Activated effector memory CD4-positive, alpha-beta T cell treated with Interleukin-2 at 50 U/mL for 16 hours (primary cell): ENCODE results near the gene ERCC6.

Experiments
- DNase-seq: peaks from one replicate; pipeline ENCODE4 v3.0.0-alpha.2; 2020

Gene ERCC6

DNA sequence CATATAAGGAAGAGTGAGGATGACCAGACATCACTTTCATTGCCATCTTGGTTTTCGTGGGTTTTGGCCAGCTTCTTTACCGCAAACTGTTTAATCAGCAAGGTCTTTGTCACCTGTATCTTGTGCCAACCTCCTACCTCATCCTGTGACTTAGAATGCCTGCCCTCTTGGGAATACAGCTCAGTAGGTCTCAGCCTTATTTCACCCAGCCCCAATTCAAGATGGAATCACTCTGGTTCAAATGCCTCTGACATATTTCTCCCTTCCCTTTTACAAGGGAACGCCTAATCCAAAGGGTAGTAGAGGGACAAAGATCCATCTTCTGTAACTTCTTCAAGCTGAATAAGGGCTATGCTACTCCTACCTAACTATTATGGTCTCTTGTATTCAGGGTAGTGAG, 4.7 kb upstream of the ERCC6 start:
- no peak for DNase-seq

DNA sequence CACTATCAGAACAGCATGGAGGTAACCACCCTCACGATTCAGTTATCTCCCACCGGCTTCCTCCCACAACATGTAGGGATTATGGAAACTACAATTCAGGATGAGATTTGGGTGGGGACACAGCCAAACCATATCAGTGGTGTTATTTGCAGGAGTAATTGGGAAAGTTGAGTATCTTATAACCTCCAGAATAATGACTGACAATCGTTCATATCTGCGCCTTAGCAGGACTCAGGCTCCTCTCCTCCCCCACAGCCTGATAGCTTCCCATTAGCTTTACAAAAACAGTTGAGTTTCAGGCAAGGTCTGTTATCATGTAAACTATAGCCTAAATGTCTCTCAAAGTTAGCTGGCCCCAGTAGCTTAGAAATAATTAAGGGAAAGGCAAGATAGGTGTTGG, 3.4 kb upstream of the ERCC6 start:
- no peak for DNase-seq

DNA sequence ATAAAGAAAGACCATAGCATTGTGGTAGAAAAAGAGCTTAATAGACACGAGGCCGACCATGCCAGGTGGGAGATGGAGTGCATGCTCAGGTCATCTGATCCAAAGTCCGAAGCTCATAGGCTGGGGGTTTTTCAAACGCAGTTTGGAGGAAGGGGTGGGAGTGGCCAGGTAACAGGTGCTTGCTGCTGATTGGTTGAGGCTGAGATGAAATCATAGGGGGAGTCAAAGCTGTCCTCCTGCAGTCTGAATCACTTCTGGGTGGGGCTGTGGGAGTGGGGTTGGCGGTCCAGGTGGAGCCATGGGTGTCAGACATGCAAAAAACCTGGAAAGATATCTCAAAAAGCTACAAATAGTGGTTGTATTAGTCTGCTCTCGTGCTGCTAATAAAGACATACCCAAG, 2.8 kb upstream of the ERCC6 start:
- no peak for DNase-seq

DNA sequence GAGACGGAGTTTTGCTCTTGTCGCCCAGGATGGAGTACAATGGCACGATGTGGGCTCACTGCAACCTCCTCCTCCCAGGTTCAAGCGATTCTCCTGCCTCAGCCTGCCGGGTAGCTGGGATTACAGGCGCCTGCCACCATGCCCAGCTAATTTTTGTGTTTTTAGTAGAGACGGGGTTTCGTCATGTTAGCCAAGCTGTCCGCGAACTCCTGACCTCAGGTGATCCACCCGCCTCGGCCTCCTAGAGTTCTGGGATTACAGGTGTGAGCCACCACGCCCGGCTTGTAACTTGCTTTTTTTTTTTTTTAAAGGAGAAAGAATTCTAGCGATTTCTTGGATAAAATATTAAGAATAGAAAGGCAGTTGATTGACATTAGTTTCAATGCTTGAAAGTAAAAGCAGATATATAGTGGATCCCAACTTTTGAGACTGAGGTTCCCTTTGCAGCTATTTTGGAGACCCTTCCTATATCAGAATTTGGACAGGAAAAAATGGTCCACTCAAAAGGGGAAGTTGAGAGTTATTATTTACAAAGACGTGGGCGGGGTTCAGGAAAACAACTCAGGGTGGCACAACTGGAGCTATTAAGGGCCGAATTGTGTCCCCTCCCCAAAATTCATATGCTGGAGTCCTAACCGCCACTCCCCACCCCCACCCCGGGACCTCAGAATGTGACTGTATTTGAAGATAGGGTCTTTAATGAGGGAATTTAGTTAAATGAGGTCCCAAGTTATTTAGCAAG, 1.3 kb upstream of the ERCC6 start:
- DNase-seq, result no peak

DNA sequence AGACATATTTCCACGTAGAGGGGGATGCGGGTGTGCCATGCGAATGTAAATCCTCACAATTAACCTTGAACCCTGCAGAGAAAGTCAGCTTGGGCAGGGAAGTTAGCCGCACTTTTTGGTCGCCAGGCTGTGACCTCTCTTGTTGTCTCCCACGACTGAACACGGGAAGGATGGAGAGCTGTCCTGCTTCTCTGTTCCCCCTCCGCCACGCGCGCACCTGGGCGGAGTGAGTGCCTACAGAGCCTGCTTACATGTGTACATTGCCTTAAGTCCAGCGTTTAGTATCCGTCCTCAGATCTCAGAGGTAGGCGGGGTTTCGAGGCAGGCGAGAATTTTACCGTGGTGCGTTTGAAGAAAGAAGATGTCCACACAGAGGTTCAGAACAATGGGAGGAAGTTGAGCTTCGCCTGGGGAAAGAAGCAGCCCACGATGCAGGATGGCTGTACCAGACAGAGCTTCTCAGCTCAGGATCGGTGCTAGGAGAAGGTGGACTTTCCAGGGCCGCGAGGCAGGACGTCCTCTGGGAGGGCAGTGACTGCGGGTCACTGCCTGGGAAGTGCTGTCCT, 482 bp upstream of the ERCC6 start:
- DNase-seq, result no peak

DNA sequence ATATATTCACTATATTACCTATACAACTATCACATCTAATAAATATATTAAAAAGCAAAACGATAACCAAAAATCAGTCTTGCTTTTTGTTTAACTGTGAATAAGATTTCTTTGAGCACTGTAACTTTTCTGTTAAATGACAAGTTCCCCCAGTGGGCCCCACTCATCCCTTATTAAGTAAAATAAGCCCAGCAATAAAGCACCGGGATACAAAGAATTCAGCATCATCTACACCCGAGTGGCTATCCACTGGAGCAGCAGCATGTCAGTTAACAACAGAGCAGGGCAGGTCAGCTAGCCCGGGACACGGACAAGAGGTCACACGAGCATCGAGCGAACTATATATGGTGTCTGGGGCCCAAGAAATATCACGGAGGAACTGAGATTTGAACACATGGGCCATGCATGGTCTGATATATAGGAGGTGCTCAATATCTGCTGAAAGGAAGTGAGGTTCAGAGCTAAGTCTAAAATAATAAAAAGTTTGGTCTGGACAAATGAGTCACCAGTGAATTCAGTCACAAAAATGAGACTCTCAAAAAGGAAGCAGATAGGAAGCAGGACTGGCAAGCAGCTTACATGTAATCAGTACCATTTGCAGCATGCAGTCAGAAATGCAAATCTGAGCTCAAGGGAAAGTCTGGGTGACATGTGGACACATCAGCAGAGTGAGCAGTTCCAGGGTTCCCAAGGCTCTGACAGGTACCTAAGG, 4.1 kb downstream of the ERCC6 start:
- no peak for DNase-seq

DNA sequence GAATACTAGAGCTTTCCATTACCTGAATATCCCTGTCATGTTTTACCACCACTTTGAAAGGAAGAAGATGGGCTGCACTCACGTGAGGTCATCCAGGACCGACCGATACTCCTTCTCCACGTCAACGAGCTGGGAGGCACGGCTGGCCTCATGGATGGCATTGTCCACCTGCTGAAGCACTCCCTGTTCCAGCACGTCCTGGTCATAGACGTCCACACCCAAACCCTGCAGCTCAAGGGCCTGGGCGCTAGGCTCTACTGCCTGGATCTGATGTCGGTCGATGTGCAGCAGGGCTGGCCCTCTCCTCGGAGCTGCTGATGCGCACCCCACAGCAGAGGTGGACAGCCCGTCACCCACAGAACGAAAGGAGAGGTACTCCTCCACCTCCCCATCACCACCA, 6.5 kb downstream of the ERCC6 start:
- no peak for DNase-seq

DNA sequence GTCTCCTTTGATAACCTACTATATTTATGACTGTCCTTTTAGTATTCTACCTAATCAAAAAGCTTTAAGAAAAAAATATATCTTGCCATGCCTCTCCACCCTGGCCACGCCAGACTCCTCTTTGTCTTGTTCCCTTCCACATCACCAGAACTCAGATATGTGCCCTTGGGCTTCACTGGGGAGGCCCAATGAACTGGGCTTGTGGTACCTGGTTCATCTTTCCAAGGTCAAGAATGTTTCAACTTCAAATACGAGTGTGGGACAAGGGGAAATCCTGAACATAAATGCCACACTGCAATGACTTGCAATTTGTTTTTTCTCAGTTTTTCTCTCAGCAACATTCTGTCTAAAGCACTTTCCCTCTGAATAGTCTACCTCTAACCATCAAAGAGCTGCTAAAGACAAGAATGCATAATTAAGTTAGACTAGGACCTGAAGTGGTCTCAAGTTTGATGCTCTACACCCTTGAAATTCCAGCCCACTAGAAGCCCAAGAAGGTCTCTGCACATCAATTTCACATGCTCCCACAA, 9.9 kb downstream of the ERCC6 start:
- no peak for DNase-seq

DNA sequence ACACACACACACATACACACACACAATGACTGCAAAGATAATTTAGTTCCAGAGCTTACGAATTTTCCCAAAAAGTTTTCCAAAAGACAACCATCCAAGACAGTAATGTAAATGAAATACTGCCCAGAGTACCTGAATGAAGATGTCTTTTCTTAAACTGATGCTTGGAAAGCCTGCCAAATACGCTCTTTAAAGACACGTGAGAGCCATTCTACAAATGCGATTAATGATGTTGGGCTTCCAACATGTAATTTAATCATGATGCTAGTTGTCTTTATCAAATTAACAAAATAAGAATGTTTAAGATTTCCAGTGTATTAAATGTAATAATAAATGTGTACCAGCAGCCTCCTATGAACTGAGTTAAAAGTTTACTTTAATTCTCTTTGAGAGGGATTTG, 11.1 kb downstream of the ERCC6 start:
- no peak for DNase-seq

DNA sequence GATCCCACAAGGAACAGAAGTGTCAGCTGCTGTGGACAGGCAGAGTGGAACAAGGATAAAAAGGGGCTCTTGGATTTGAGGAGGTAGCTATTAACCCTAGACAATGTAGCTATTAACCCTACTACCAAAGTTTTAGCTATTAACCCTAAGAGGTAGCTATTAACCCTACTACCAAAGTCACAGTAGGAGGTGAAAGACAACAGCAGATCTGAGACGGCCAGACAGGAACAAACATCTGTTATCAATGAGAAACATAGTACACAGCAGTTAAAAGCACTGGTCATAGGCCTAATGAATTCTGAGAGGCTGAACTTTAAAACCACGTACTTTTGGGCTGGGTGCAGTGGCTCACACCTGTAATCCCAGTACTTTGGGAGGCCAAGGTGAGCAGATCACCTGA, 11.9 kb downstream of the ERCC6 start:
- no peak for DNase-seq

DNA sequence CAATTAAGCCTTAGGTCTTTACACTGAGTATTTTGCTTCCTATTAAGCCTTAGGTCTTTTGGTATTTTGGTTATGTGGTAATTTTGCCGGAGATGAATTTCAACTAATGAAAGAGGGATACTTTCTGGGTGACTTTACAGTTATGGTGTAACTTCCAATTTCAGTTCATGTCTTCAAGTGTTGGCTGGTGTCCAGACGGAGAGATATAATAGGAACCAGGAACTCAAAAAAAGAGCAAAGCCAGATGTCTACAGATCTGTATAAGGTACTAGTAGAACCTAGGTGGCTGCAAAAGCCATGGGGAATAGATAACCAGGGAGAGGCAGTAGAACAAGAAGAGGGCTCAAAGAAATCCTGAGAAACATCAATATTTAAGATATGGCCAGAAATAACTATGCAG, 12.3 kb downstream of the ERCC6 start:
- DNase-seq, result no peak

DNA sequence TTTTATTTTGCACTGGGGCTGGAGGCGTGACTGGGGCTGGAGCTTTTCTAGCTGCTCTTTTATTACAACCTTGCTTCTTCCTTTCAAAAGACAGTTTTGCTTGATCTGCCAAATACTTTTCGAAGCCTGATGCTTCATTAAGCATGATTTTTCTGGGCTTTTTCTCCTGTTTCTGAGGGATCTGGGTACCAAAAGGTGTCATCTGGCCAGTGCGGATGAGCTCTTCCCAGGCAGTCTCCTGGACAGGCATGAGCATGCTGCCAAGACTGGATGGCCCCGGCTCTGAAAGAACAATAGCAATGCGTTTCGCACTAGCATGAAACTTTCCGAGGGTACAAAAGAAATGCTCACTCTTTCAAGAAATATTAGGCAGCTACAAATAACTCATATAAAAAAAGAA, 14.4 kb downstream of the ERCC6 start:
- no peak for DNase-seq

DNA sequence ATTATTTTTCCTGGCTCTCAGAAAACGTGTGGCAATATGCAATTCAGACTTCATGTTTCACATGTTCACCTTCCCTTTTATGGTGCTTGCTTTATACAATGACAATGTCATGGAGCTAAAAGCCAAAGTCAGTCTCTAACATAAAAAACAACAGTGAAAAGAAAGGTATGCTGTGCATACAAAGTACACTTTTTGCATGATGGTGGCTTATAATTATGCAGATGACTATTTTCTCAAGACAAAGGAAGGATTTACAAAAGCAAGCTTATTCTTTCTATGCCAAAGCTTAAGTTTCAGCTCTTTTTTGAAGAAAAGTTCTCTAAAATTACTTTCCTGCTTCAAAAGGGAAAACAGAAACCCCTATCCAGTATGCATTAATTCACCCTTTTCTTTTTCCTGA, 15.6 kb downstream of the ERCC6 start:
- DNase-seq, result no peak

DNA sequence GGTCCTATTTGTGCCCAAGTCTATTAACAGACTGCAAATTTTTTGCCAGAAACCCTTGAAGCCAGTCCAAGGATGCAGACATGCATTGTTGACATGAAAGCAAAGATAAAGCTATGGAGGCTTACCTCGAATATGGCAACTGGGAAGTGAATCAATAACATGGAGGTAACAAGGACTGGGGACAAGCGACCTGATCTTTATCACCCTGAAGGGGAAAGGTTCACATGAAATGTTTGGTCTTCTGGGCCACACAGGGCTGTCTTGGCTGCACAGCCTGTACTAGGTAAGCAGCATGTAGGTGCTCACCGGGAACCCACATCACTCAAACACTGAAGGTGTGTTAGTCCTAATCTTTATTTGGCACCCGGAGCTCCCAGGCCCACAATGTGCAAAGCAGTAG, 17.9 kb downstream of the ERCC6 start:
- no peak for DNase-seq

DNA sequence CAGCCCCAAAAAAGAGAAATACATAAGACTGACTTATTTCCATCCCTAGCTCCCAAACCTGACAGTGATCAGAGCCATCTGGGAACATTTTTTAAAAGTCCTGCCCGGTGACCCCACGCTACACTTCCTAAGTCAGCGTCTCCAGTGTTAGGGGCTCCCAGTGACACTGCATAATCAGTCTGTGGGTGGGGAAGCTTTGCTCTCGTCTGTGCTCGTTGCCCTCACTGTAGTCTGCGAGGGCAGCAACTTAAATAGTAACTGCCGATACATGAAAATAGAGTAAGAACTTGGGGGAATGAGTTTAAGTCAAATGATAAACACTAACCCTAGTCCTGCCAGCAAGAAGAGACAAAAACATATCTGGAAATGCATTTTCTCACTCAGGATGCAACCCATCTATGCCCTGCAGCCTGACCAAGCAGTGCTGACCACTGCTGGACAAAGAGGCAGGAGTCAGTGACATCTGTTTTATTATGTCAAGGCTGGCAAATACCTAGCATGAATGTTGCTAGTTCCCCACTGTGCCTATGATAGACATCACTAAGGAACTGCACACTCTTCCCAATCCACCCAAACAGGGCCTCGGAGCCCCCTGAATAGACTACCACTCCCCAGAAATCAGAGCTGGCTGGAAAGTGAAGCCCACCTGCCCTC, 18.7 kb downstream of the ERCC6 start:
- no peak for DNase-seq

DNA sequence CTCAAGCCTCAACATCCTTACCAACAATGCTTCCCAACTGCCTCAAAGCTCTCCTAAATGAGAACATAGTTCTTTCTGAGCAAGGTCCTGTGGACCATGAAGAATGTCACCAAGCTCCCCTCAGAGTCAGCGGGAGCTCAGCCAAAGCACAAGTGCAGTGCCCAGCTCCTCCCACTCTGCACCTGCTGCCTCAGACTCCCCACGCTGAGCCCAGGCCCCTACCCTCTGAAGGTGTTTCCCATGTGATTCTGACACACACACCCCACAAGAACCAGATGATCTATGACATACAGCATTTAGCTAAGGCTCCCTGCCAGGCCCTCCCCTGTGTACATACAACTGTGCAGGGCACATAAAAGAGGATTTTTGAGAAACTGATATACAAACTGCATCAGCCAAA, 19.2 kb downstream of the ERCC6 start:
- DNase-seq, result no peak

DNA sequence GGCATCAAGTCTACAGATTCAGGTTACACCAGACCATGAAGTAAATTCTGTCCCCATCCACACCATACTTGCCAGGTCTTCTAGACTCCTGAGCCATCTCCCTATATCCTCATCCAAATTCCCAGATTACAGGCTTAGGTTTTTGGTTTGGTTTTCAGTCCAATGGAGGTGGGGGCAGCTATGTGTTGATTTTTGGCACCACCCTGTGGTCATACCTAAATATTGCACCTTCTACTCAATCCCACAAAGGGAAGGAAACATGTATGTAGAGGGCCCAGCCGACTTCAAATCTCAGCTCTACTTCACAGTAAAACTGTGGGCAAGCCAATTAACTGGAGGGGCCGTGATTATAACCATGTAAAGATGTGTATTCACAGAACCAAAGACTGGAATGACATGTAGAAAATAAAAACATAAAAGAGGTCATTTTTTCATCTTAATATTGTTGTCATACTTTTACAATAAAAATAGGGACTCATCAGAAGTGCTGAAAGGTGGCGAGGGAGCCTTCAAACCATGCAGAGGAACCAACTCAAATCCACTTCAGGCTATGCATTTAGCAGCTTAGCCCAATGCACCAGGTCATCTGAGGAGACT, 19.8 kb downstream of the ERCC6 start:
- no peak for DNase-seq

DNA sequence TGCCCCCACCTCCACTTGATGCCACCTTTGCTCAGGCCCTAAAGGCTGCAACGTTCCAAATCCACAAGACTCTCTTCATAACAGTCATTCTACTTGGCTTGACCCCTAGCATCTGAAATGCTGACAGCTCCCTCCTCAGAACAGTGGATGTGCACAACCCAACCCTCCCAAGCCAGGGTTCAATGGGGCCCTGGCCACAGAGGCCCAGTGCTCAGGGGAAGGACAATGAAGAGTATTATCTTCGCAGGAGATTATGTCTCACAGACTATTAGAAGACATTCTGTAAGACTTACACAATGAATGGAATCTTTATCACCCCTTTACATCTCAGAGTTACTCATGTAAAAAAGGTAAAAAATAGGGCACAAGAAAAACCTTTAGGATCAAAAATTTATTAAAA, 20.4 kb downstream of the ERCC6 start:
- DNase-seq, result no peak

DNA sequence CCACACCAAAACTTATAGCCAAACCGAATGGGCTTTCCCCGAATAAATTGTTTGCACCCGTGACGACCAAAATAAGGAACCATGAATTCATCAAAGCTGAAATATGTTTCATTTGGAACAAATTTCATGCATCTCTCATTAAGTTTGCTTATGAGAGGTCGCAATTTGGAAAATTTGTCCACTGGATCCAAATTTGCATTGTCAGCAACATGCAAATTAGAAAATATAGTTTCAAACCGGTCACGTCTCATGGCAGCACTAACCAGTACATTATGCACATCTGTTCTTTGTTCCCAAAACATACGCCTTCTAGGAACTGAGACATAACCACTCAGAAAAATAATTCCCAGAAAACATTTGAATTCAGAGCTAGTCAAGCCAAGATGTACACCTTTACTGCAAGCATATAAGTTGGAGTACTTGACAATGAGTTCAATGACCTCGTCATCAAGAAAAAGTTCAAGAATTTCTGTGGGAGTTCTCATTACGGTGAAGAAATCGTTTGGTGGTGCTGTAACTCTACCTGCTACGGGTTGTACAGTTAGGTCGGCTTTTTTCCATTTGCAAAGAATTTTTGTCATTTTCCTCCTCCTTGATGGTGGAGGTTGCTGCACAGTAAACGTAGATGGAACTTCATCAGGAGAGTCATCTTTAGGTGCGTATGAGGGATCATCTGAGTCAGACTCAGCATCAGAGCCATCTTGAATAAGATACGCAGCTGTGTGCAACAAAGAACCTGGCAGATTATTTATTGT, 22.5 kb downstream of the ERCC6 start:
- no peak for DNase-seq

DNA sequence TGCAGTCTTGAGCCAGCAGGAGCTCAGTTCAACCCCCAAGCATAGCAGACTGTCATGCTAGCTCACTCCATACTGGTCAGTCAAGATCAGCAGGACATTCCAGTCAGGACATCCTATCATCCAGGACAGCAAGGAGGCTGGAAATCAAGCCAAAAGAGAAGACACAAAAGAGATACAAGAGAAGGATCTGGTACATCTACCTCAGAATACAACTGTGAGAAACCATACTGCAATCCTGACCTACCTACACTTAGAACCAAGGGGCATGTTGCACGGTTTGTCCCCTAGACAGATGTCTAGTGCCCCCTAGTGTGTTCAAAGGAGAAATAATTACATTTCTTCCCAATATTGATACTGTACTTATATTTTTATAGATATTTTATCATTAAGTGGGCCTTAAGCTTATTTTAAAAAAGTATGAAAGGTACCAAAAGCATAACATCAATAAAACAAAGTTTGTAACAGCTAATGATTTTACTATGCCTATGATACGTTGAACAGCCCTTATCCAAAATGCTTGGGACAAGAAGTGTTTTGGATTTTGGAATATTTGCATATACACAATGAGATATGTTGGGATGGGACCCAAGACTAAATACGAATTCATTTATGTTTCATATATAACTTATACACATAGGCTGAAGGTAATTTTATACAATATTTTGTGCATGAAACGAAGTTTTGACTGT, 26.7 kb downstream of the ERCC6 start:
- no peak for DNase-seq

DNA sequence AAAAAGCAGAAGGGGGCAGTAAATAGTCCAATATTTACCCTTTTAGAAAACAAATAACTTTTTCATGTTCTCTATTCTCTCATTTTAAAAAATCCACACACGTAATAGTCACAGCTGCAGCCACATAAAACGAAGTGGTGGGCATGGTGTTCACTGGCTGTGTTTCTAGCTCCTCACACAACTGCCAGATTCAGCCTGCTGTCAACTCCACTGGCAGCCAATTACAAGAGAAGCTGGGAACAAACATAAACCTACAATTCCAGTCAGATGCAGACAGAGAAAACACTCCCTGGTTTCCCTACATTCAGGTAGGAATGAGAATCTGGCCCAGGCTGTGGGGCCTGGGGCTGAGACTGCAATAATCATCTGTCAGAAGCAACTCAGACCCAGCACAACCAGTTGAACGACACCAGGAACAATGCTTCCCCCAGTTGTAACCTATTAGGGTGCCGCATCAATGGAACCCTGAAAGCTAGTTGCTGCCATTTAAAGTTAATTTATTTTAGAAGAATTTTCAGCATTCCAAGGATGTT, 29.1 kb downstream of the ERCC6 start:
- no peak for DNase-seq

DNA sequence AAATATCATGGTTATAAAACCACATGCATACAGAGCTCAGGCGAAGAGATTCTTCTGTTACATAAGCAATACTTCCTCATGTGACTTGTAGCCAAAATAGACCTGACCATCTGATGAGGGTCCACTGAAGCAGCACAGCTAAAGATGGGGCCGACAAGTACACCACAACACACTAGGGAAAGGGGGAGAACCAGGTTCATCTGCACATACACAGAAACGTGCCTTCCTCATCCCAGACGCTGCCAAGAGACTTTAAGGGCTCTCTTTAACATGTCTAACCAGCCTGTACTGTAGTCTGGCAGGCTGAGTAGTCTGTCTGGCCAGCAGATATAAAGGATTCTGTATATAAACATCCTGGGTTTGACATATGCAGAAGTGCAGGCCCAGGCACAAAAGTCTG, 30.3 kb downstream of the ERCC6 start:
- DNase-seq, result no peak
